Uterus (tissue), 4 donors: ENCODE measurements around the gene TSC22D2. TPM values are rescaled to one million over a fixed set of nuclear protein-coding genes. Genes with fewer than 3 reads are reported as not detected.

ENCODE experiments used
- DNase-seq, 2 donors: peaks; one replicate each; pipeline ENCODE4 v3.0.0-alpha.2; 2019 to 2020
- H3K27ac ChIP-seq, 2 donors: fragments of 200-600 bp; sonication (generic); 1 replicate in 1 of 2; 2 replicates in 1 of 2; pipeline ENCODE4 v1.5.1; 2016 to 2018
- H3K27me3 ChIP-seq, 2 donors: fragments of 200-600 bp; sonication (generic); one replicate each; pipeline ENCODE4 v1.5.1; 2018 to 2019; ENCODE audit warnings: control low read depth in 1 of 2
- H3K36me3 ChIP-seq, 2 donors: fragments of 200-600 bp; sonication (generic); one replicate each; pipeline ENCODE4 v1.5.1; 2019; ENCODE audit warnings: control low read depth in 1 of 2
- H3K4me1 ChIP-seq, 2 donors: fragments of 200-600 bp; sonication (generic); one replicate each; pipeline ENCODE4 v1.5.1; 2018 to 2019; ENCODE audit warnings: control low read depth in 1 of 2
- H3K4me3 ChIP-seq, 2 donors: fragments of 200-600 bp; sonication (generic); 1 replicate in 1 of 2; 2 replicates in 1 of 2; pipeline ENCODE4 v1.5.1; 2018 to 2019; ENCODE audit warnings: mild to moderate bottlenecking in 1 of 2
- H3K9me3 ChIP-seq, 2 donors: fragments of 200-600 bp; sonication (generic); one replicate each; pipeline ENCODE4 v1.5.1; 2019; ENCODE audit warnings: control low read depth in 1 of 2
- CTCF ChIP-seq, 4 experiments: fragments of 200-600 bp in 2 of 4; fragments of 450-650 bp in 2 of 4; sonication (generic) in 2 of 4; IDR thresholded peaks; one replicate each; pipeline ENCODE4 v1.5.1; 2016 to 2019; ENCODE audit warnings: antibody characterized with exemption in 4 of 4, mild to moderate bottlenecking in 2 of 4, moderate library complexity in 1 of 4
- POLR2A ChIP-seq, 2 donors: fragments of 450-650 bp; IDR thresholded peaks; one replicate each; pipeline ENCODE4 v1.6.1; 2016; ENCODE audit warnings: antibody characterized with exemption in 2 of 2, mild to moderate bottlenecking in 1 of 2, moderate library complexity in 1 of 2
- intact Hi-C: fragments of 100-400 bp; cut with DNase I; formaldehyde crosslinking; loops from one replicate; pipeline ENCODE4 v1.15.1; 2023; ENCODE audit warnings: low total_unique reads
- total RNA-seq, 4 donors: library from RNA; depleted of rRNA in 3 of 4; stranded (reverse); fragments of >200 nt in 3 of 4; gene quantifications; one replicate each; pipeline versions ENCODE4 v1.1.0 to v1.2.4, GENCODE V29; 2014 to 2023
- donor health status: DM: yes; HTN: yes; CAD: no.

Gene TSC22D2
- total RNA-seq, 4 donors from 2014 or later = 11.8 to 60.5 (median 23.6) TPM

GRCh38 chr3:150458001-150458400, 49.9 kb downstream of the TSC22D2 start:
- H3K27me3 ChIP-seq = no peaks in the 10 kb centered on the region
- H3K36me3 ChIP-seq = no peaks in the 10 kb centered on the region
- no peaks in the 10 kb centered on the region for H3K9me3 ChIP-seq

GRCh38 chr3:150460484-150460883, 52.4 kb downstream of the TSC22D2 start:
- DNase-seq = no peak
- intact Hi-C loops = no loop called here
- Histone ChIP-seq H3K27ac (no peak overlapping the region), H3K4me3 (no peak overlapping the region), H3K27me3 (no peaks in the 10 kb centered on the region), H3K36me3 (no peaks in the 10 kb centered on the region), H3K9me3 (no peaks in the 10 kb centered on the region), H3K4me1 (no peaks in the 10 kb centered on the region)
- TF ChIP-seq POLR2A (IDR thresholded peaks at IDR 0.05) = no peak
- no peak for TF ChIP-seq CTCF (IDR thresholded peaks at IDR 0.05)

More at GRCh38 chr3:150458001-150458400, 49.9 kb downstream of the TSC22D2 start:
- TF ChIP-seq POLR2A (IDR thresholded peaks at IDR 0.05) (no peak), CTCF (IDR thresholded peaks at IDR 0.05) (no peak)
- DNase-seq = no peak
- Histone ChIP-seq H3K27ac (no peak overlapping the region), H3K4me1 (no peaks in the 10 kb centered on the region), H3K4me3 (no peak overlapping the region)
- intact Hi-C loops = no loop called here

- H3K4me1 ChIP-seq = no peaks in the 10 kb centered on the region
- no peak overlapping the region for H3K4me3 ChIP-seq
- no peak overlapping the region for H3K27ac ChIP-seq
- no peaks in the 10 kb centered on the region for H3K9me3 ChIP-seq
- no peaks in the 10 kb centered on the region for H3K27me3 ChIP-seq
- no peak for DNase-seq
- TF ChIP-seq CTCF (IDR thresholded peaks at IDR 0.05) (no peak), POLR2A (IDR thresholded peaks at IDR 0.05) (no peak)
- no peaks in the 10 kb centered on the region for H3K36me3 ChIP-seq
- intact Hi-C loops = no loop called here
Observed at GRCh38 chr3:150461399-150461798, 53.3 kb downstream of the TSC22D2 start.

- Histone ChIP-seq H3K36me3 (no peaks in the 10 kb centered on the region), H3K27ac (no peak overlapping the region), H3K27me3 (no peaks in the 10 kb centered on the region), H3K4me3 (no peak overlapping the region), H3K9me3 (no peaks in the 10 kb centered on the region), H3K4me1 (no peaks in the 10 kb centered on the region)
- no peak for DNase-seq
- TF ChIP-seq POLR2A (IDR thresholded peaks at IDR 0.05) = no peak
- no peak for TF ChIP-seq CTCF (IDR thresholded peaks at IDR 0.05)
- intact Hi-C loops = no loop called here
Observed at GRCh38 chr3:150462108-150462507, 54.0 kb downstream of the TSC22D2 start.

- Histone ChIP-seq H3K9me3 (no peaks in the 10 kb centered on the region), H3K36me3 (no peaks in the 10 kb centered on the region), H3K27ac (no peak overlapping the region), H3K27me3 (no peaks in the 10 kb centered on the region), H3K4me3 (no peak overlapping the region), H3K4me1 (no peaks in the 10 kb centered on the region)
- intact Hi-C loops = no loop called here
- DNase-seq = no peak
- no peak for TF ChIP-seq POLR2A (IDR thresholded peaks at IDR 0.05)
- no peak for TF ChIP-seq CTCF (IDR thresholded peaks at IDR 0.05)
Observed at GRCh38 chr3:150464684-150465083, 56.6 kb downstream of the TSC22D2 start.
